K562 treated with DMSO at 1 percent for 48 hours (cell line): Measurements from ENCODE around the gene COQ10B. TPM values are rescaled to one million over a fixed set of nuclear protein-coding genes. Genes with fewer than 3 reads are reported as not detected.

ENCODE experiments used
- total RNA-seq: library from RNA; unstranded; fragments of 300-600 nt; gene quantifications from 2 replicates; pipeline ENCODE4 v1.2.3, GENCODE V29; 2022; ENCODE audit warnings: low replicate concordance; ENCODE audit errors: extremely low read depth

COQ10B gene
- not detected in 2 replicates for total RNA-seq

DNA sequence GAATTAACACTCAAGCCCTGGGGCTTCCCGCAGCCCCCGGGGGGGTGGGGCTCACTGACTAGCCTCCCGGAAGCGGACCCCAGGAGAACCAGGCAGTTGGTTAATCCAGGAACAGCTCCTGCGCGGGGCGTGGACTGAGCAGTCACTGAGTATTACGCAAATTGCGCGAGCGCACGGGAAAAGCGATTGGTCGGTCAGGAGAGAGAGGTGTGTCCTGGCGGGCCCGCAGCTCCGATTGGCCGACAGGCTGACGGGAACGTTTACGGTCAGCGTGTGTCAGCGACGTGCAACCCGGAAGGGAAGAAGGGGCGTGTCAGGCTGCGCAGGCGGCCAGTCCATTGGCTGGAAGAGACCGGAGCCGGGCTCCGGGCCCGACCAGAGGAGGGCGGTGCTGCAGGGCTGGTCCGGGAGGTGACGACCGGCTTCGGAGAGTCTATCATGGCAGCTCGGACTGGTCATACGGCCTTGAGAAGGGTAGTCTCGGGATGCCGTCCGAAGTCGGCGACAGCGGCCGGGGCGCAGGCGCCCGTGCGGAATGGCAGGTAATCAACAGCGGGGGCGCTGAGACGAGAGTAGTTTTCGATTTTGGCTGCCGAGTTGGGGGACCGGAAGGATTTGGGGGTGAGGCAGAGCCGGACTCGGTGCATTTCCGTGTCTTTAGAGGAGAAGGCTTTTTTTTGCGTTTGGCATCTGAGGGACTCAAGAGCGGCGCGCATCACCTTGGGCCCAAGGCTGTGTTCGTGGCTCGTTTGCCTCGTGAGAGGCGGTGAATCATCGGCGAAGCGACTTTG, at the start of gene COQ10B:
Gene COQ10B, plus strand, starts transcription at position 430 of the 791 bp plus-strand sequence. Its CDS starts 9 bp downstream, at position 439.

DNA sequence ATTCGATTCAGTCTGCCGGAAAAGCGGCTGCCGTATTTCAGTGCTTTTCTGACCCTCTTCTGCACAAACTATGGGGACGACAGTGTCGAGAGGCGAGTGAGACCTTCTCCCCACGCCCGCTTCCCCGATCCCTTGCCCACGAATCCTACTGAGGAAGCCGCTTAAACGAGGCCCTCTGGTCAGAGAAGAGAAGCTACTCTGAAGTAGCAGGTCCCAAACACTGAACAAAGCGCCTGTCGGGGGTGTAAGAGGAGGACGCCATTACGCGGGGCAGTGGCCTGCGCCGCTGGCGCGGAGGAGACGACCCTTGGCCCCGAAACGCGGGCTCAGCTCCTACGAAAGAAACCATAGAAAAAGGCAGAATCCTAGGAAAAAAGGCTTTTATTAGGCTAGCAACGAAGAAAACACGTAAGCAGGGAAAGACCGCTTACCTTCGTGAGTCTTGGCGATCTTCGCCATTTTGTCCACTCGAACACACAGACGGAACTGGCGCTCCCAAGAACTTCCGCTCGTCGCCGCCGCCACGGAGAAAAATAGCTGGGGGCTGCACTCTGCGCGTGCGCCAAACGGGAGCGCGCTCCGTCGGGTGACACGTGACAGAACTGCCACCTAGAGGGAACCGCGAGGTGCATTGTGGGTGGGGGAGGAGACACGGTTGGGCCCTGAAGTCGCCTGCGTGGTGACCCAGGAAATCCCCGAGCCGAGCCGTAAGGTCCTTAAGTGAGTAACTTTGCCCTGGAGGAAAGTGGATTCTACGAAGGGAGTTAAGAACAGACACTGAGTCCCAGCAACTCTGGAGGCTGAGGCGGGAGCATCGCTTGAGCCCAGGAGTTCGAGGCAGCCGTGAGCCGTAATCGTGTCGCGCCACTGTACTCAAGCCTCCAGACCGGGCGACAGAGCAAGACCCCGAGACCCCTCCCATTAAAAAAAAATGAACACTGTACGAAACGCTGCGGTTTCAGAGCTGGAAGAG, 18.5 kb upstream of the COQ10B start, which contains the start of gene SF3B1:
Gene SF3B1, minus strand, starts transcription at position 488 of the 973 bp plus-strand sequence. Its CDS starts 29 bp downstream, at position 459.

DNA sequence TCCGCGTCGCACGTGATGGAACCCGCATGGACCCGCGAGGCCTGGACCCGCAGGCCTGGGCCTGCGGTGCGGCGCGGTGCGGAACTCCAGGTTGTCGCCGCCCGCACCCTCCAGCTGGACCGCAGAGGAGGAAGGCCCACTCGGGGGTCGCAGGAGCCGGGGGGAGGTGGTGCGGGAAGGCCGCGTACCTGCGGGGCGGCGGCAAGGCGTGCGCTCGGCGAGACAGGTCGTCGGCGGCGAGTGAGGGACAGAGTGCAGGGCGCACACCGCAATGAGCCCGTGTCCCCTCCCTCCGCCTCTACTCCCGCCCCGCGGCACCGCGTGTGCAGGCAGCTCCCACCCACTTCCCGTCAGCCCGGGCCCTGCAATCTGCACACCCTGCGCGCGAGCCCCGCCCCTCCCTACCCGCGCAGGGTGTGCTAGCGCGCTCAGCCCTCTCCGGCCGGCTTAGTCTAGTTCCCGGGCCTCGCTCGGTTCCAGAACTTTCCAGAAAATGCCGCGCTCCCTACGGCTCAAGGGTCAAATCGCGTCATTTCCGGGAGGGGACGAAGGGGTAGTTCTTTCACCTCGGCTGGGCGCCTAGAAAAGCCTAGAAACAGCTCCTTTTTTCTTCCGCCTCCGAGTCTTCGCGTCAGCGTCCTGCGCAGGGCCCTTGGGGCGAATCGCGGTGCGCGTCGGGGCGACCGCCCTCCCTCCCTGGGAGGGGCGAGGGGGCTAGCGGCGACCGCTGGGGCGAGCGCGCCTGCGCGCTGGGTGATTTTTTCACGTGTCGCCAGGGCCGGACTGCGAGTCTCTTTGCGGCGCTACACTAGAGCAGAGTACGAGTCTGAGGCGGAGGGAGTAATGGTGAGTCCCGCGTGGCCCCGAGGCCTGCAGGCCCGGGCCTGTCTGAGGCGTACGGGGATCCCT, 46.5 kb downstream of the COQ10B start, which contains the start of the genes HSPD1 and HSPE1:
Gene HSPD1, minus strand, starts transcription at position 247 of the 909 bp plus-strand sequence. CDS start 992 bp downstream, outside the sequence.
Gene HSPE1, plus strand, starts transcription at position 786 of the 909 bp plus-strand sequence. Its CDS starts 58 bp downstream, at position 844.

DNA sequence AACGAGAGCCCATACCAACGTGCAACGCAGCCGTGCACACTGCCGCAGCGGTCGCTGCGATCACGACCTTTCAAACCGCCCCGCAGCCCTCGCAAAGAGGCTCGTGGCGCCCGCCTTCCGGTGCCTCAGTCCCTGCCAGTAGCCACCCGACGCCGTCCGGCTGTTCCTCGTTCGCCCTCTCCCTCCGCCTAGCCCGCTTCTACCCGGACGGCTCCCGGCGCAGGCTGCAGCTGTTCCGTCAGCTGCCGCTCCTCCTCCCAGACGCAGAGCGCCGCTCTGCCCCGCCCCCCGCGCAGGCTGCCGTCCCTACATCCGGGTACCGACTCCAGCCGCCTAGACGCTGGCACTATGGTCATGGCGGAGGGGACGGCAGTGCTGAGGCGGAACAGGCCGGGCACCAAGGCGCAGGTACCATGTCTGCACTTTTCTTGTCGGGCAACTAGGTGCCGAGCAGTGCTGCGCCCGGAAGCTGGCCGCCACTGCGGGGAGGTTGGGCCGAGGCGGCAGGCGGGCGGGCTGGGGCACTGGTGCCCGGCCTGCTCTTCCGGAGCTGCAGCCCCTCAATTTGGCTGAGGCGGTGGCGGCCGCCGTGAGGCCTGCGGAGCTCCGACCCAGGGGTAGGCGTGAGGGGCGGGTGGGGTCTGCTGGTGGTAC, 62.5 kb downstream of the COQ10B start, which contains the start of gene MOB4:
Gene MOB4, plus strand, starts transcription at position 328 of the 654 bp plus-strand sequence. Its CDS starts 21 bp downstream, at position 349.

Other genes starting within 250 kb of the COQ10B start
- gene ANKRD44, start 142.8 kb upstream of the COQ10B start, total RNA-seq: not detected in 2 replicates
- gene SF3B1, start 18.5 kb upstream of the COQ10B start, total RNA-seq: 53.5 TPM in 1 of 2 replicates, not detected in the other
- gene HSPD1, start 46.3 kb downstream of the COQ10B start, total RNA-seq: 801 TPM in 1 of 2 replicates, not detected in the other
- gene HSPE1, start 46.8 kb downstream of the COQ10B start, total RNA-seq: not detected in 2 replicates
- gene MOB4, start 62.5 kb downstream of the COQ10B start, total RNA-seq: not detected in 2 replicates
- gene RFTN2, start 222.0 kb downstream of the COQ10B start, total RNA-seq: not detected in 2 replicates